Measurements from ENCODE around the gene GRIA3. TPM values are rescaled to one million over a fixed set of nuclear protein-coding genes. Genes with fewer than 3 reads are reported as not detected.

The GRIA3 gene
- total and polyA plus RNA-seq, 10 of the 15 experiments (the other 5 are each of a cell fraction or from before 2014, with no cell fraction given) = 0.45 to 4.3 (median 2.2) TPM

DNA sequence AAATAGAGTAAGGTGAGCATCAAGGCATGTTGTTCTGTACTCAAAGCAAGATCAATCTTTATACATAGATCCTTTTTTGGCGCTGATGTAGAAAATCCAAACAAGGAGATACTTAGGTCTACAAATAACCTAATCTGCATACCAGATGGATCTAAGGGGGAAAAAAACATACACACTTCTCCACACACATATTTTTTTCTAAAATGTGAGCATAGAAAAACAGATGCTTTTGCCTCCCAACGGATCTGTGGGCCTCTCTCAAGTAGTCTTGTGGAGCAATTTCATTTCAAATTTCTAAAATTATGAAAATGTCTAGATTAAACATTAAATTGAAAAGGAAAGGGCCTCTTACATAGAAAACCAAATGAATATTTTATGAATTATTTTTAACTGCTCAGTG is 166.1 kb downstream of the GRIA3 start:
- FAIRE-seq = no peak
- in situ Hi-C loops (cut with MboI) = no loop called here
- POLR2A ChIA-PET = no interaction called here
- H3K27me3 ChIP-seq (replicated peaks in 1 of 2; ENCODE audit: control insufficient read depth in 2 of 2, insufficient read depth in 2 of 2, low read length in 1 of 2) = no peaks in the 10 kb centered on the region
- no peaks in the 10 kb centered on the region for H4K20me1 ChIP-seq (ENCODE audit: control insufficient read depth, insufficient read depth)
- SMC1A ChIA-PET (ENCODE audit: uncharacterized antibody, unreplicated experiment) = interaction anchor here (1.1 to 7.3 kb wide), 12 partner anchors 8 to 71 kb away, joined by 3 to 35 read pairs (median 4); no protein-coding TSS in a partner anchor
- no peak overlapping the region for H3K4me3 ChIP-seq
- no peaks in the 10 kb centered on the region for H3K4me1 ChIP-seq (ENCODE audit: control insufficient read depth, insufficient read depth, low read length)
- H2AFZ ChIP-seq (ENCODE audit: control insufficient read depth, low read depth, low read length) = no peak overlapping the region
- no peak overlapping the region for H3K27ac ChIP-seq (ENCODE audit: control insufficient read depth, insufficient read depth)
- no peak for DNase-seq (ENCODE audit: low read depth, low spot score)
- 0% methylated on average over 2 of the region's 2 CpGs for WGBS (ENCODE audit: insufficient coverage, insufficient replicate concordance, low lambda C conversion rate, missing lambda C conversion rate)
- CTCF ChIA-PET = interaction anchor here (0.8 to 4.6 kb wide), 6 partner anchors 8 to 71 kb away, joined by 3 to 37 read pairs (median 3); no protein-coding TSS in a partner anchor
- no TSS peak for BruUV-seq (replicated peaks)
- no peak overlapping the region for H3K4me2 ChIP-seq (ENCODE audit: control insufficient read depth, insufficient read depth)
- no peak overlapping the region for H3K9ac ChIP-seq (ENCODE audit: control insufficient read depth, insufficient read depth, low read length)
- ATAC-seq = no peak
- H3K9me3 ChIP-seq (replicated peaks; ENCODE audit: control insufficient read depth, insufficient read depth, low read length) = no peaks in the 10 kb centered on the region
- RAD21 ChIA-PET (ENCODE audit: unreplicated experiment) = interaction anchor here (6.2 kb wide), 1 partner anchor 9 kb away, joined by 50 read pairs; no protein-coding TSS in a partner anchor
- intact Hi-C loops (cut with micrococcal nuclease; ENCODE audit: unreplicated experiment) = no loop called here
- TF ChIP-seq CREB1 (IDR thresholded peaks at IDR 0.05; ENCODE audit: low read depth) (no peak), NFYA (IDR thresholded peaks at IDR 0.05; ENCODE audit: borderline replicate concordance, low read depth, low read length) (no peak), SIX5 (IDR thresholded peaks at IDR 0.05; ENCODE audit: low read depth, low read length, severe bottlenecking) (no peak), MXI1 (IDR thresholded peaks at IDR 0.05; ENCODE audit: low read depth, low read length) (no peak), IKZF1 (conservative IDR thresholded peaks at IDR 0.05) (no peak), E2F4 (IDR thresholded peaks at IDR 0.05; ENCODE audit: low read depth, low read length) (no peak), SREBF1 (IDR thresholded peaks at IDR 0.05; ENCODE audit: low read length) (no peak), ZNF622 (IDR thresholded peaks at IDR 0.05) (no peak), MEF2B (IDR thresholded peaks at IDR 0.05; ENCODE audit: partially characterized antibody, poor library complexity, severe bottlenecking) (no peak), MTA2 (IDR thresholded peaks at IDR 0.05; ENCODE audit: low read depth) (no peak), HSF1 (IDR thresholded peaks at IDR 0.05; ENCODE audit: low read depth, low read length) (no peak), ZZZ3 (IDR thresholded peaks at IDR 0.05; ENCODE audit: control insufficient read depth, insufficient read length, low read depth) (no peak), BRCA1 (IDR thresholded peaks at IDR 0.05; ENCODE audit: low read depth, low read length) (no peak), STAT1 (conservative IDR thresholded peaks at IDR 0.05) (no peak), GATAD2B (conservative IDR thresholded peaks at IDR 0.05; ENCODE audit: low read depth) (no peak)
- H3K79me2 ChIP-seq (ENCODE audit: control insufficient read depth, insufficient read depth, low read length) = no peaks in the 10 kb centered on the region
- H3K36me3 ChIP-seq (ENCODE audit: control insufficient read depth in 2 of 2, insufficient read depth in 2 of 2, low read length in 1 of 2) = no peaks in the 10 kb centered on the region
